ENCODE data around the gene FAM163A.
"Not testable (repeated sequence)": the region's sequence is repeated elsewhere in the genome, so short reads cannot be mapped to it uniquely, and the experiment has no call there.

Gene FAM163A

GRCh38 chr1:179817789-179818188 is 74.7 kb downstream of the FAM163A start:
- no peak for DNase-seq

GRCh38 chr1:179818260-179818659 is 75.2 kb downstream of the FAM163A start:
- no peak for DNase-seq

- no peak for DNase-seq
Observed at GRCh38 chr1:179818743-179819173, 75.7 kb downstream of the FAM163A start.

- no peak for DNase-seq
Observed at GRCh38 chr1:179820226-179820970, 77.3 kb downstream of the FAM163A start.

DNA sequence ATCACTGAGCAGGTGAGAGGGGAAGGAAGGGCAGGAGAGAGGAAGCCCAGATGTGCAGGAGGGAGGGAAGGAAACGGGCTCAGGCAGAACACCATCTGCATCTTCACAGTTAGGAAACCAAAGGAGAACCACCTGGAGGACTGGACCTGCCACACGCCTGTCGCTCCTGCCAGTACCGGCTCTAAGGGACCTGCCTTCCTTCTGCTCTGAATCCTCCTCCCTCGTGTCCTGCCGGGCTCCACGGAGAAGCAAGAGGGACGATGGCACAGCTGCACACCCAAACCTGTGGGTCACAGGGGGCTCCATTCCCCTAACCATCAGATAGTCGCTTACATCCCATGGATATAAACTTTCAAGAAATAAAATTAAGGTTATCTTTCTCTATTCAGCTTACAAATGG is 78.4 kb downstream of the FAM163A start:
- no peak for DNase-seq

DNA sequence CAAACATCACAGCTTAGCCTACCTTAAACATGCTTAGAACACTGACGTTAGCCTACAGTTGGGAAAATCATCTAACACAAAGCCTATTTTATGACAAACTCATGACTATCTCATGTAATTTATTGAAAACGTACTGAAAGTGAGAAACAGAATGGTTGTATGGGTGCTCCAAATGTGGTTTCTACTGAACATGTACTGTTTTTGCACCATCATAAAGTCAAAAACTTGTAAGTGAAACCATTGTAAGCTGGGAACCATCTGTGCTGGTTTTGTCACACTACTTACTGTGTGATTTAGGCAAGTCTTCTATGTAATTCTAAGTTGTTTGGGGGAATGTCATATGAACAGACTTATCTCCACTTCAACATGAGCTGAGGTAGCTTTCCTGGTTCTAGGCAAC is 79.0 kb downstream of the FAM163A start:
- DNase-seq: no peak

DNA sequence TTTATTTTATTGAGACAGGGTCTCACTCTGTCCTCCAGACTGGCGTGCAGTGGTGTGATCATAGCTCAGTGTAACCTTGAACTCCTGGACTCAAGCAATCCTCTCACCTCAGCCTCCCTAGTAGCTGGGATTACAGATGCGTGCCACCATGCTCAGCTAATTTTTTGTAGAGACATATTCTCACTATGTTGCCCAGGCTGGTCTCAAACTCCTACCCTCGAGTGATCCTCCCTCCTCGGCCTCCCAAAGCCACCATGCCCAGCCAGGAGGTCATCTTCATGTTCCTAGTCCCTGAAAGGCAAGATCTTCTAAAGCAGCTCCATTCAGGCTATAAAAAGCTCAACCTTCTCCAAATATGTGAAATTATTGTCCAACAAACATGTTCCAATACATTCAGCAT is 80.6 kb downstream of the FAM163A start:
- no peak for DNase-seq

DNA sequence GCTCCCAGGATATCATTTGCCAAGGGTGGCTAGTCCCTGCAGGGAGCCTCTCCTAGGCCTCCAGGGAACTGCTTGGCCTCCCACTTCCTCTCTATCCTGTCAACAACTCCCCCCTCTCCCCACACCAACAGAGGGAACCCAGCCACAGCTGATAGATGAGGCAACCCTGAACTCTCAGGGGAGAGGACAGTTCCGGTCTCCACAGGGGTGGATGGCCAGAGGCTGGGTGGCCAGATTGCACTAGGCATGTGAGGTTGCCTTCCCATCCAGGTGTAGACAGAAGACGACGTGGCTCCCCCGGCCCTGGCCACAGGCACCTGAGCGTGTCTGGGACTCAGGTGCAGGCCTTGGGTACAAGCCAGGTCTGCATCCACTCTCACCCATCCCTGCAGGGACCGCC is 81.2 kb downstream of the FAM163A start:
- no peak for DNase-seq

DNA sequence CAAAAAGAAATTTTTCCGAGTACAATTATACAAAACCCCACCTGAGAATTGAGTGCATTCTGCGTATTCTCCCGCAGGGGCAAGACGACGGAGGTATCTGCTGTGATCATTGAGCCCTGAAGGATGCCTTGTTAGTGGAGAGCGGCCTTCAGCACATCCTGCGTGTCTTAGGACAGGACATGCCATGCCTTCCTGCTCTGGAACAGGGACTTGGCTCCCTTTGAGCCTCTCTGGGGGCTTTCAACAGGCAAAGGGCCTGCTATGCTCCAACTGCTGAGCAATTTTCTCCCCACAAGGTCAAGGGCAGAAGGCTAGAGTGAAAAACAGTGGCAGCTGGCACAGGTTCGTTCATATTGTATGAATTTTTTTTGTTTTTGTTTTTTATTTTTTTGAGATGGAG is 82.1 kb downstream of the FAM163A start:
- no peak for DNase-seq

DNA sequence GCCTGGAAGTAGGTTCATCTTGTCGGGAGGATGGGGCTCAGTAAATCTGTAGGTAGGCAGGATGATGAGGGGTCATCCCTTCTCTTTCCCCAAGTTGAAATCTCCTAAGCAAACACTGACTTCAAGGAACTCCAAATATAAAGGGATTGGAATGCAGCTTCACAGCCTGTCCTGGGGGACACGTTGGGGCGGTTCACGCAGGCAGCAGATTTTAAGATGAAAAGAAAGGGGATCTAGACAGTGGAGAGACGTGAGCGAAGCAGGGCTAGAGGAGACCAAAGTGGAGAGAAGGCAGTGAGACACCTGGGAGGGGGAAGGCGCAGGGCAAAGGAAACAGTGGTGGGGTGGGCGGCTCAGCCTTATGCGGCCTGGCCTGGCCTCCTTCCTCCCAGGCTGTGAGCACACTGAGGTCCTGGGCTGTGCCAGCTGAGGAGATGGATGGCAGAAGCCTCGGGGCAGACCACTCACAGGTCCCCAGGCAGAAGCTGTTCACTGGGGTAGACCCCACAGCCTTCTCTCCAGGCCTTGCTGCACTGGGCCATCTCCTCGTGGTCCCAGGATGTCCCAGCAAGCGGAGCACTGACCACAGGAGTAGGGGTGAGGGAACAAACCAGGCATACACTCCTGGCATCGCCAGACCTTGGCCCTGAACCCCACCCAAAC is 82.8 kb downstream of the FAM163A start:
- no peak for DNase-seq

DNA sequence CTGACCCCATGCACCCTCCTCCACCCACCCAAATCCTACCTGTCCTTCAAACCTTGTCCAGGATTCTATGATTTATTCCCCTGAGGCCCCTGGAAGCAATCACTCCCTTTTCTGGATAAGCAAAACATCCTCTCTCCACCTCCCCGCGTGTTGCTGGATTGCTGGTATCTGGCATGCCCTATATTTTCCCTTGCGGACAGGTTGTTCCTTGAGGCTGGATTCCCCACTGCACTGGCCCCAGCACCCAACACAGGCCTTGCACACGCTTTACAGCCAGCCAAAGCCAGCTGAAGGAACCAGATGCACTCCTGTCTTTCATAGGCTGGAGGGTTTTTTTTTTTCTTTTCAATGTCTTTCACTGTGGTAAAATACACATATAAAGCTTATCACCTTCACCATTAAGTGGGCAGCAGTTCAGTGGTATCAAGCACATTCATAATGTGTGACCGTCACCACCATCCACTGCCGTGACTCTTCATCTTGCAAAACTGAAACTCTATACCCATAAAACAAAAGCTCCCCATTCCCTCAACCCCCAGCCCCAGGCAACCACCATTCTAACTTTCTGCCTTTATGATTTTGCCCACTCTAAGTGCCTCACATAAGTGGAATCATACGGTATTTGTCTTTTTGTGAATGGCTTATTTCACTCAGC is 83.7 kb downstream of the FAM163A start:
- DNase-seq: no peak

DNA sequence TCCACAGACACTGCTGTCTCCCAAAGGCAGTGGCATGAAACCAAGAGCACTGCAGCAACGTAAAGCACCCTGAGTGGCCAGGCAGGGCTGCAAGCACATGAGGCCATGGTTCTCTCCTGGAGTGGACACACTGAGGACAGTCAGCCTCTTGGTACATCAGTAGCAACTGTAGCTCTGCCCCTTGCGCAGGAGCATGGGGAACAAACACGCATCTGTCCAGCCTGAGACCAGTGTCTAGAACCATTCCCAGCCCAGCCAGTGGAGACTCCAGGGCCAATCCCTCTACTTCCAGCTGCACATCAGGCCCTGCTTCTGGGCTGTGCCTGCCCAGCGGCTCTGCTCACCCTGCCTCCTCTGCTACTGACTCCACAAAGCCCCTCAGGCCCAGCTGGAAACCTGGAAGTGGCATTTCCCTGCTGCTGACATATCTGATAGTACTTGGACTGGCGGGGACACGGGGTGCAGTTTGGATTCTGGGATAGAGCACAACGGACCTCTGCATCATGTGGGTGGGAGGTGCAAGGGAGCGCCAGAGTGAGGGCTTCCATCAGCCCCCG is 85.5 kb downstream of the FAM163A start:
- no peak for DNase-seq

- no peak for DNase-seq
Observed at GRCh38 chr1:179831225-179831624, 88.1 kb downstream of the FAM163A start.

- peak; percentile 34 for DNase-seq
Observed at GRCh38 chr1:179831852-179832699, 89.0 kb downstream of the FAM163A start.

GRCh38 chr1:179836686-179837445 is 93.8 kb downstream of the FAM163A start:
- DNase-seq: not testable (repeated sequence)

DNA sequence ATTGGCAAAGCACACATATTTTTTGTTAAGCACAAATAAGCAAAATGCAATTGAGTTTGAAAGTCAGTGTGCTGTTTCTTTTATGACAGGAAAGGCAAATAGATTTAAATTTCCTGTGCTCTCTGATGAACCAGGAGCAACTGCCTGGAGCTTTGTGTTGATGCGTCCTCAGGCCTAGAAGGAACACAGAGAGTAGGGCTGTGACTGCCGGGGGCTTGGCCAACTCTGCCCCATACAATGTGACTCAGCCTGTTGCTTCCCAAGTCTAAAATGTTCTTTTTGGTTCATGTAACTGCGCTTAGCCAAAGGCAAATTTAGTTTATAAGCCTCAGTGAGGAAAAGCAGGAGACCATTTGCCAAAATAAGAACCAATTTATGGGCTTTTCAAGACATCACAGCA is 97.0 kb downstream of the FAM163A start:
- DNase-seq: no peak

GRCh38 chr1:179848233-179848632 is 105.1 kb downstream of the FAM163A start:
- no peak for DNase-seq

- DNase-seq: no peak
Observed at GRCh38 chr1:179853102-179853501, 110.0 kb downstream of the FAM163A start.

- not testable (repeated sequence) for DNase-seq
Observed at GRCh38 chr1:179855831-179856230, 112.7 kb downstream of the FAM163A start.

DNA sequence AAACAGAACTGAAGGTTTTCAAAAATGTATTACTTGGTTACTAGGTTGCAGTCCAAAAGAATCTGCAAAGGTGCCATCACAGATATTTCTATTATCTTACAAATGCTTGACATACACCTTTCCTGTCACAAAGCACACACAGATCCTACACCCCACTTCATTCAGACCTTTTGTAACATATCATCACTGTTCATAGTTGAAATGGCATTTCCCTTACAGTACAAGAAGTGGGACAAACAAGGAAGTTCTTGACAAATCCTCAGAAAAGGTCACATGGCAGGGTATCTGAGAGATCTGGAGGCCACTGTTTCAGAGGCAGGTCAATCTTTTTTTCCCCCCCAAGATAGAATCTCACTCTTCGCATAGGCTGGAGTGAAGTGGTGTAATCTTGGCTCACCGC is 113.2 kb downstream of the FAM163A start:
- no peak for DNase-seq

- DNase-seq: no peak
Observed at GRCh38 chr1:179857009-179857408, 113.9 kb downstream of the FAM163A start.

DNA sequence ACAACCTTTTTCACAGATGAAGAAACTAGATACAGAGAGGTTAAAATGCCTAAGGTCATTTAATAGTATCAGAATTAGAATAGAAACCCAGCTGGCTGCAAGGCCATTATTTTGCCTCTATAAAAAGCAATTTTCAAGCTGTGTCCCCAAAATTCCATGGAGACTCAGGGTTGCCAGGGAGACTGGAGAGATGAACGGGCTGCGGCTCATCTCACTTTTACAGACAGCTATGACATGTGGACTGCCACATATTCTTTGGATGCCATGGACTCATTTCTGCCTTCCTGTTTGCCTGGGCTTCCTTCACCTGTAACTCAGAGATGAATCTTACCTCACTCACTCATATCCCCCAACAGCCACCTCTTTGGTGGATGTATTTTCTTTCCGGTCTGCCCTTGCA is 117.6 kb downstream of the FAM163A start:
- DNase-seq: no peak

Measured in activated CD4-positive, alpha-beta T cell treated with anti-CD3 and anti-CD28 coated beads for 48 hours (primary cell).